ENCODE measurements around the gene CIB4. TPM values are rescaled to one million over a fixed set of nuclear protein-coding genes. Genes with fewer than 3 reads are reported as not detected.

CIB4 gene
- total RNA-seq, 1 donor from 2014 or later = not detected

GRCh38 chr2:26628561-26629345 lies 12.4 kb downstream of the CIB4 start:
- Histone ChIP-seq H3K36me3 (no peaks in the 10 kb centered on the region), H3K27ac (no peak overlapping the region), H3K27me3 (no peaks in the 10 kb centered on the region), H3K4me3 (no peak overlapping the region), H3K9me3 (no peaks in the 10 kb centered on the region), H3K4me1 (peaks cover 8% of the 10 kb centered on the region)
- intact Hi-C loops (cut with DNase I) = no loop called here
- no peak for DNase-seq (ENCODE audit: extremely low spot score in 2 of 2)
- TF ChIP-seq CTCF (IDR thresholded peaks at IDR 0.05) = no peak
- no peak for TF ChIP-seq POLR2AphosphoS5 (IDR thresholded peaks at IDR 0.05; ENCODE audit: insufficient read depth in 1 of 2, low read depth in 1 of 2)
- TF ChIP-seq POLR2A (IDR thresholded peaks at IDR 0.05) = no peak

- TF ChIP-seq POLR2AphosphoS5 (IDR thresholded peaks at IDR 0.05; ENCODE audit: insufficient read depth in 1 of 2, low read depth in 1 of 2) (no peak), CTCF (IDR thresholded peaks at IDR 0.05) (no peak), POLR2A (IDR thresholded peaks at IDR 0.05) (no peak)
- Histone ChIP-seq H3K4me1 (peaks cover 12% of the 10 kb centered on the region), H3K9me3 (no peaks in the 10 kb centered on the region), H3K27ac (no peak overlapping the region), H3K36me3 (no peaks in the 10 kb centered on the region), H3K27me3 (no peaks in the 10 kb centered on the region), H3K4me3 (no peak overlapping the region)
- DNase-seq (ENCODE audit: extremely low spot score in 2 of 2) = no peak
- intact Hi-C loops (cut with DNase I) = no loop called here
Observed at GRCh38 chr2:26627350-26628105, 13.6 kb downstream of the CIB4 start.

- DNase-seq (ENCODE audit: extremely low spot score in 2 of 2) = no peak
- Histone ChIP-seq H3K4me1 (peaks cover 12% of the 10 kb centered on the region), H3K27me3 (no peaks in the 10 kb centered on the region), H3K36me3 (no peaks in the 10 kb centered on the region), H3K4me3 (no peak overlapping the region), H3K27ac (no peak overlapping the region), H3K9me3 (no peaks in the 10 kb centered on the region)
- TF ChIP-seq POLR2AphosphoS5 (IDR thresholded peaks at IDR 0.05; ENCODE audit: insufficient read depth in 1 of 2, low read depth in 1 of 2) (no peak), CTCF (IDR thresholded peaks at IDR 0.05) (no peak), POLR2A (IDR thresholded peaks at IDR 0.05) (no peak)
- intact Hi-C loops (cut with DNase I) = no loop called here
Observed at GRCh38 chr2:26626606-26627005, 14.6 kb downstream of the CIB4 start.

- no peaks in the 10 kb centered on the region for H3K27me3 ChIP-seq
- H3K4me3 ChIP-seq = no peak overlapping the region
- DNase-seq (ENCODE audit: extremely low spot score in 2 of 2) = no peak
- no peaks in the 10 kb centered on the region for H3K36me3 ChIP-seq
- intact Hi-C loops (cut with DNase I) = no loop called here
- no peaks in the 10 kb centered on the region for H3K9me3 ChIP-seq
- peak overlapping the region; percentile 64 for H3K27ac ChIP-seq
- peaks cover 12% of the 10 kb centered on the region for H3K4me1 ChIP-seq
- TF ChIP-seq CTCF (IDR thresholded peaks at IDR 0.05) = no peak
- no peak for TF ChIP-seq POLR2A (IDR thresholded peaks at IDR 0.05)
- no peak for TF ChIP-seq POLR2AphosphoS5 (IDR thresholded peaks at IDR 0.05; ENCODE audit: insufficient read depth in 1 of 2, low read depth in 1 of 2)
Observed at GRCh38 chr2:26623541-26624495, 17.3 kb downstream of the CIB4 start.

Measured in vagina (tissue), 2 donors.